OCI-LY1 (cell line): ENCODE results near the gene GPRIN3.

Experiments used
- H2AFZ ChIP-seq: fragments of 200-600 bp; sonication (generic), shearing (Covaris generic); 2 replicates; pipeline ENCODE4 v1.6.0; 2014; ENCODE audit warnings: antibody characterized with exemption, mild to moderate bottlenecking, low read length
- H3F3A ChIP-seq: fragments of 200-600 bp; sonication (generic), shearing (Covaris generic); 2 replicates; pipeline ENCODE4 v1.6.0; 2014; ENCODE audit warnings: mild to moderate bottlenecking, antibody characterized with exemption, low read length, moderate library complexity; ENCODE audit not compliant: insufficient read depth
- H3K27ac ChIP-seq: fragments of 200-600 bp; sonication (generic); 2 replicates; pipeline ENCODE4 v1.5.1; 2014; ENCODE audit warnings: low read length, mixed run types, mild to moderate bottlenecking, low read depth; ENCODE audit not compliant: poor library complexity, severe bottlenecking
- H3K27me3 ChIP-seq: fragments of 200-600 bp; sonication (generic); 2 replicates; pipeline ENCODE4 v1.6.0; 2014; ENCODE audit warnings: antibody characterized with exemption, mild to moderate bottlenecking, low read length, moderate library complexity; ENCODE audit not compliant: insufficient read depth
- H3K36me3 ChIP-seq: fragments of 200-600 bp; sonication (generic); 2 replicates; pipeline ENCODE4 v1.6.1; 2014; ENCODE audit warnings: mild to moderate bottlenecking, antibody characterized with exemption, low read length, moderate library complexity, mixed read lengths; ENCODE audit not compliant: insufficient read depth
- H3K4me1 ChIP-seq: fragments of 200-600 bp; sonication (generic); 2 replicates; pipeline ENCODE4 v1.5.1; 2014; ENCODE audit warnings: mild to moderate bottlenecking, low read length, moderate library complexity; ENCODE audit not compliant: insufficient read depth, severe bottlenecking
- H3K4me2 ChIP-seq: fragments of 200-600 bp; sonication (generic), shearing (Covaris generic); 2 replicates; pipeline ENCODE4 v1.6.1; 2014; ENCODE audit warnings: low read length
- H3K4me3 ChIP-seq: fragments of 200-600 bp; sonication (generic); 2 replicates; pipeline ENCODE4 v1.5.1; 2014; ENCODE audit warnings: low read length, low read depth, mild to moderate bottlenecking, mixed read lengths; ENCODE audit not compliant: poor library complexity, severe bottlenecking
- H3K79me2 ChIP-seq: fragments of 200-600 bp; shearing (Covaris generic); 2 replicates; pipeline ENCODE4 v1.6.1; 2016; ENCODE audit warnings: mixed run types, low read length, mixed read lengths; ENCODE audit not compliant: insufficient read depth
- H3K9ac ChIP-seq: fragments of 200-600 bp; sonication (generic), shearing (Covaris generic); 2 replicates; pipeline ENCODE4 v1.6.1; 2014; ENCODE audit warnings: mild to moderate bottlenecking, low read length, mixed read lengths
- H3K9me2 ChIP-seq: fragments of 200-600 bp; sonication (generic), shearing (Covaris generic); 2 replicates; pipeline ENCODE4 v1.6.1; 2014; ENCODE audit warnings: low read depth, mild to moderate bottlenecking, low read length, mixed read lengths
- H3K9me3 ChIP-seq: fragments of 200-600 bp; shearing (Covaris generic); 2 replicates; pipeline ENCODE4 v1.6.1; 2014; ENCODE audit warnings: low read length, mixed read lengths
- H4K20me1 ChIP-seq: fragments of 200-600 bp; sonication (generic), shearing (Covaris generic); 2 replicates; pipeline ENCODE4 v1.6.0; 2016; ENCODE audit warnings: mild to moderate bottlenecking, low read length; ENCODE audit not compliant: insufficient read depth
- EZH2 ChIP-seq: fragments of 200-600 bp; sonication (generic), shearing (Covaris generic); IDR thresholded peaks from 2 replicates; pipeline ENCODE4 v1.8.0; 2017; ENCODE audit warnings: borderline replicate concordance, mixed run types, mild to moderate bottlenecking, antibody characterized with exemption, low read length, moderate library complexity, mixed read lengths
- TF ChIP-seq, protein P1 (sequence below): fragments of 200-600 bp; sonication (generic), shearing (Covaris generic); IDR thresholded peaks from 2 replicates; pipeline ENCODE4 v1.5.1; 2017; ENCODE audit warnings: mild to moderate bottlenecking, antibody characterized with exemption, low read length, moderate library complexity, mixed read lengths

Gene GPRIN3

DNA sequence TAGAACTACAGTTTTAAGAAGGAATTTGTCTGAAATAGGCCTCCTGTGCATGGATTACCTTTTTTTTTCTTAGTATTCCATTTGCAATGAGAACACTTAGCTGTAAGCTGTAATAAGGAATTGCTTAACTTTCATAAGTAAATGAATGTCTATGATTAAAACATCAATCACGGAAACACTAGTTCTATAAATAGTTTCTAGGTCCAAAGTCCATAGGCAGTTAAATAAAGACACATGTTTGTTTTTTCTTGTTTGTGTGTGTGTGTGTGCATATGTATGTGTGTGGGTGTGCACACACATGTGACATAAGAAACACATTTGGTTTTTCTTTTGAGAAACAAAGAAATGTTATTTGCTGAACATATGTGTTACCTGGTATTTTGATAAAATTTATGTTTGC, 11.2 kb downstream of the GPRIN3 start:
- Histone ChIP-seq H3K9me2 (no peaks in the 10 kb centered on the region), H3K9me3 (no peaks in the 10 kb centered on the region), H3K4me1 (peaks cover 86% of the 10 kb centered on the region), H3K4me3 (no peak overlapping the region), H3K4me2 (no peak overlapping the region; the same call in 1 of the 2 replicates), H3K27ac (peak overlapping the region; percentile 86), H3K27me3 (no peaks in the 10 kb centered on the region), H3K79me2 (peaks cover under 1% of the 10 kb centered on the region; the same call in 1 of the 2 replicates), H3F3A (no peaks in the 10 kb centered on the region), H3K9ac (no peak overlapping the region), H2AFZ (no peak overlapping the region), H3K36me3 (no peaks in the 10 kb centered on the region), H4K20me1 (no peaks in the 10 kb centered on the region)
- TF ChIP-seq EZH2: no peak
- TF ChIP-seq, protein P1, sequence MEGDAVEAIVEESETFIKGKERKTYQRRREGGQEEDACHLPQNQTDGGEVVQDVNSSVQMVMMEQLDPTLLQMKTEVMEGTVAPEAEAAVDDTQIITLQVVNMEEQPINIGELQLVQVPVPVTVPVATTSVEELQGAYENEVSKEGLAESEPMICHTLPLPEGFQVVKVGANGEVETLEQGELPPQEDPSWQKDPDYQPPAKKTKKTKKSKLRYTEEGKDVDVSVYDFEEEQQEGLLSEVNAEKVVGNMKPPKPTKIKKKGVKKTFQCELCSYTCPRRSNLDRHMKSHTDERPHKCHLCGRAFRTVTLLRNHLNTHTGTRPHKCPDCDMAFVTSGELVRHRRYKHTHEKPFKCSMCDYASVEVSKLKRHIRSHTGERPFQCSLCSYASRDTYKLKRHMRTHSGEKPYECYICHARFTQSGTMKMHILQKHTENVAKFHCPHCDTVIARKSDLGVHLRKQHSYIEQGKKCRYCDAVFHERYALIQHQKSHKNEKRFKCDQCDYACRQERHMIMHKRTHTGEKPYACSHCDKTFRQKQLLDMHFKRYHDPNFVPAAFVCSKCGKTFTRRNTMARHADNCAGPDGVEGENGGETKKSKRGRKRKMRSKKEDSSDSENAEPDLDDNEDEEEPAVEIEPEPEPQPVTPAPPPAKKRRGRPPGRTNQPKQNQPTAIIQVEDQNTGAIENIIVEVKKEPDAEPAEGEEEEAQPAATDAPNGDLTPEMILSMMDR: no peak

DNA sequence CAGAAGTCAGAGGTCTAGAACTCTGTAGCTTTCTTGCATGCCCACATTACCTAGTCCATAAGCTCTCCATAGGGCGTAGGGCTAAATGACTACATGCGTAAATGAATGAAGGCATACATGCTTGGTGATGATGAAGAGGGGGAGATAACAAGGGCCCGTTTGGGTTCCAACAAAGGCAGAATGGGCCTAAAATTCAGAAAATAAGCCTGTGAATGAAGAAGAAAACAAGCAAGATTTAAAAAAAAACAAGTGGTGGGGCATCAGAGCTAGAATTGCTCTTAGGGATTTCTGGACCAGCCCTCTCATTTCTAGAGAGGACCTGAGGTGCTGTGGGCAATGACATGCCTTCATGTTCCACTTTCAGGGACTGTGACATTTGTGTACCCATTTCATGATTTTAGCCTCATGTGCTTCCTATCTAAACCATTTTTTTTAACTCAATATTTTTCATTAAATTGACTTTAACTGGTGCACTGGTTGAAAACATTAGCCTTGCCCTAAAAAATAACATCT, 12.1 kb downstream of the GPRIN3 start:
- Histone ChIP-seq H3K27ac (peak overlapping the region; percentile 54), H3K4me2 (peak overlapping the region; percentile 44; the same call in 1 of the 2 replicates), H3K27me3 (no peaks in the 10 kb centered on the region)

DNA sequence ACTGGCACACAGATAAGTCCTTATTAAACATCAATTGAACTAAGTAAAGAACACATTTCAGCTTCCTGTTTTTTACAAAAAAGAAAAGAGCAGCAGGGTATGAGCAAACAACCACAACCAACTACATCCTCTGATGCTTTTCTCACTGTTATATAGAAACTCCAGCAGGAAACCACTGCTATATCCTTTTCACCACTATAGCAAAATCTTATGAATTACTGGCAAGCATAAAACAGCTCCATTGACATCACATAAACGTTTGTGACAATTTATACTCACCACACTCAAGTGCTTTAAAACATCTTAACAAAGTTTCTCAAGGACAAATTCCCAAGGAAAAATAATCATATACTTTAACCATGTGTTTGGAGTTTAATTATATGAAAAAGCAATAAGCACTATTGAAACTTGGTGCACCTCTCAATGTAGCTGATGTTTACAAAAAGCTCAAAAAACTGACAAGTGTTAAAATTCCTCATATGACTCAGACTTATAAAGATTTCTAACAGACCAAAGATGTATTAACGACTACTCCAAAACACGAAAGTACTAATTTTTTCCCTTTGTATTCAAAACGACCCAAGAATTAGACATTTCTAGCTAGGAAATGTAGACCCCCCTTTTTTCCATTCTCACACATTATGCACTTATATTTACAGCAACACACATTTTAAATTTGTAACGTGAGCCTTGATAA, 12.9 kb downstream of the GPRIN3 start:
- Histone ChIP-seq H3K4me1 (peaks cover 86% of the 10 kb centered on the region), H3K79me2 (no peaks in the 10 kb centered on the region)

More for the DNA sequence above, 12.1 kb downstream of the GPRIN3 start:
- Histone ChIP-seq H3K9me3 (no peaks in the 10 kb centered on the region), H3K36me3 (no peaks in the 10 kb centered on the region), H2AFZ (no peak overlapping the region), H3K9ac (no peak overlapping the region), H4K20me1 (no peaks in the 10 kb centered on the region), H3K4me1 (peaks cover 86% of the 10 kb centered on the region), H3K79me2 (no peaks in the 10 kb centered on the region), H3F3A (no peaks in the 10 kb centered on the region), H3K9me2 (no peaks in the 10 kb centered on the region), H3K4me3 (no peak overlapping the region)
- TF ChIP-seq EZH2: no peak
- TF ChIP-seq, protein P1: no peak

More for the DNA sequence above, 12.9 kb downstream of the GPRIN3 start:
- H3K4me2 ChIP-seq: peak overlapping the region; percentile 44; the same call in 1 of the 2 replicates
- no peak for TF ChIP-seq EZH2
- TF ChIP-seq, protein P1: no peak
- no peaks in the 10 kb centered on the region for H3K36me3 ChIP-seq
- H3K9ac ChIP-seq: no peak overlapping the region
- no peaks in the 10 kb centered on the region for H3F3A ChIP-seq
- no peak overlapping the region for H2AFZ ChIP-seq
- no peaks in the 10 kb centered on the region for H3K9me2 ChIP-seq
- H4K20me1 ChIP-seq: no peaks in the 10 kb centered on the region
- H3K27ac ChIP-seq: peak overlapping the region; percentile 54
- H3K4me3 ChIP-seq: no peak overlapping the region
- H3K9me3 ChIP-seq: no peaks in the 10 kb centered on the region
- H3K27me3 ChIP-seq: no peaks in the 10 kb centered on the region
